Lung (tissue), 16 donors: ENCODE results near the gene NABP2. TPM values are rescaled to one million over a fixed set of nuclear protein-coding genes. Genes with fewer than 3 reads are reported as not detected.

Source experiments
- ATAC-seq: fragments of 200-7000 bp; cut with Tn5 transposase; one replicate; pipeline ENCODE4 v1.9.1; 2020; ENCODE audit warnings: moderate number of reproducible peaks; ENCODE audit not compliant: insufficient read depth, low FRiP score
- DNase-seq, 3 donors: peaks; one replicate each; pipeline ENCODE4 v3.0.0-alpha.2; 2013 to 2017
- H3K27ac ChIP-seq, 2 donors: one replicate each; pipeline ENCODE4 v1.5.1; 2013; ENCODE audit warnings: mild to moderate bottlenecking in 2 of 2, moderate library complexity in 2 of 2, control low read depth in 1 of 2, inconsistent platforms in 1 of 2, low read depth in 1 of 2, low read length in 1 of 2
- H3K27me3 ChIP-seq, 3 donors: one replicate each; pipeline ENCODE4 v1.5.1; 2013; ENCODE audit warnings: low read length in 2 of 3; ENCODE audit not compliant: control insufficient read depth in 3 of 3, insufficient read depth in 3 of 3
- H3K36me3 ChIP-seq, 4 donors: one replicate each; pipeline ENCODE4 v1.5.1; 2013; ENCODE audit warnings: low read length in 4 of 4, mild to moderate bottlenecking in 1 of 4, moderate library complexity in 1 of 4; ENCODE audit not compliant: control insufficient read depth in 4 of 4, insufficient read depth in 4 of 4
- H3K4me1 ChIP-seq, 5 donors: one replicate each; pipeline ENCODE4 v1.5.1; 2013; ENCODE audit warnings: low read length in 5 of 5, mild to moderate bottlenecking in 2 of 5, moderate library complexity in 1 of 5; ENCODE audit not compliant: control insufficient read depth in 5 of 5, insufficient read depth in 5 of 5
- H3K4me3 ChIP-seq: one replicate; pipeline ENCODE4 v1.5.1; 2013; ENCODE audit warnings: mild to moderate bottlenecking, control low read depth, moderate library complexity
- H3K9ac ChIP-seq, 2 donors: one replicate each; pipeline ENCODE4 v1.5.1; 2013; ENCODE audit warnings: low read length in 2 of 2, control low read depth in 1 of 2; ENCODE audit not compliant: insufficient read depth in 1 of 2
- H3K9me3 ChIP-seq, 4 donors: one replicate each; pipeline ENCODE4 v1.5.1; 2013; ENCODE audit warnings: low read length in 3 of 4, mild to moderate bottlenecking in 1 of 4, moderate library complexity in 1 of 4; ENCODE audit not compliant: control insufficient read depth in 4 of 4, insufficient read depth in 3 of 4
- CTCF ChIP-seq: IDR thresholded peaks from 2 replicates; pipeline ENCODE4 v1.5.1; 2012; ENCODE audit warnings: mild to moderate bottlenecking; ENCODE audit errors: control extremely low read depth, extremely low read depth
- WGBS, 2 donors: extraction: QIAGEN DNeasy Blood & Tissue Kit; methylation state at CpG; one replicate each; pipeline ENCODE4 v1.1.7; 2013; 5-methylcytosine and 5-hydroxymethylcytosine counted together
- long read RNA-seq, 5 donors: transcript quantifications; one replicate each; lab custom pipeline, GENCODE V29; 2026
- polyA plus RNA-seq, 2 donors: library from polyadenylated mRNA; stranded (reverse); fragments of 200-250 nt; gene quantifications; one replicate each; pipeline ENCODE4 v1.2.1, GENCODE V29; 2013
- total RNA-seq, 2 donors: library from RNA; depleted of rRNA in 1 of 2; stranded (reverse); fragments of >200 nt in 1 of 2; gene quantifications; one replicate each; pipeline ENCODE4 v1.2.1, GENCODE V29; 2014 to 2021
- donor health status: control.
- donor health status: control.
- donor health status: Bipolar disorder and iron deficiency.
- donor health status: healthy.
- donor health status: DM: yes; HTN: yes; CAD: no.

The NABP2 gene
- total RNA-seq (10 to 100 TPM; 11.3 to 31.4 TPM), polyA plus RNA-seq (10 to 100 TPM; 22.1 to 23.8 TPM)
- long read RNA-seq, donor 1, transcript NABP2-201 (7 exons, 1,417 nt), result major isoform, 5 of 8 reads
- long read RNA-seq, donor 1, partial matches to known transcripts, result 0 of 8 reads
- long read RNA-seq, donor 1, other reads (novel, unspliced or antisense), result 0 of 8 reads
- long read RNA-seq, donor 2, transcript NABP2-201 (7 exons, 1,417 nt), result major isoform, 7 of 8 reads
- long read RNA-seq, donor 2, partial matches to known transcripts, result 0 of 8 reads
- long read RNA-seq, donor 2, other reads (novel, unspliced or antisense), result 0 of 8 reads
- long read RNA-seq, donor 3, transcript NABP2-201 (7 exons, 1,417 nt), result major isoform, 5 of 8 reads
- long read RNA-seq, donor 3, partial matches to known transcripts, result 0 of 8 reads
- long read RNA-seq, donor 3, other reads (novel, unspliced or antisense), result 0 of 8 reads
- long read RNA-seq, donor 4, partial matches to known transcripts, result 11 of 17 reads
- long read RNA-seq, donor 4, other reads (novel, unspliced or antisense), result 0 of 17 reads
- long read RNA-seq, donor 5, transcript NABP2-201 (7 exons, 1,417 nt), result major isoform, 6 of 20 reads
- long read RNA-seq, donor 5, partial matches to known transcripts, result 8 of 20 reads
- long read RNA-seq, donor 5, other reads (novel, unspliced or antisense), result 0 of 20 reads

- H3K4me3 ChIP-seq, result peak within 1 kb of the TSS; percentile 66
- peaks cover 4 to 31% (median 13%) of the 10 kb centered on the region in 5 donors for H3K4me1 ChIP-seq
- peak; percentile 90 for ATAC-seq
- peak within 1 kb of the TSS; percentile 73 to 85 for H3K9ac ChIP-seq
- H3K27ac ChIP-seq, result peak within 1 kb of the TSS; percentile 57 to 85
- no peaks in the 10 kb centered on the region for H3K27me3 ChIP-seq
- peak; percentile 99 for DNase-seq
- peak; percentile 71 for TF ChIP-seq CTCF
- WGBS, 2 donors, result 0 to 1% methylated on average over 41 of the region's 41 CpGs
- H3K36me3 ChIP-seq, result peaks cover 0 to 3% (median 0%) of the 10 kb centered on the region in 4 donors
- no peaks in the 10 kb centered on the region for H3K9me3 ChIP-seq
Measured at GRCh38 chr12:56224102-56224701, at the start of gene NABP2. Gene NABP2, plus strand, starts transcription at chr12:56224342. Its CDS starts 515 bp downstream, at chr12:56224857.

- no peaks in the 10 kb centered on the region for H3K27me3 ChIP-seq
- no peak for TF ChIP-seq CTCF
- no peak for DNase-seq
Measured at GRCh38 chr12:56178347-56178746, 45.8 kb upstream of the NABP2 start.

GRCh38 chr12:56186957-56187356 is 37.2 kb upstream of the NABP2 start:
- Histone ChIP-seq H3K36me3 (peaks cover 10 to 26% (median 17%) of the 10 kb centered on the region in 4 donors), H3K27me3 (no peaks in the 10 kb centered on the region), H3K9me3 (no peaks in the 10 kb centered on the region), H3K27ac (no peak overlapping the region), H3K9ac (no peak overlapping the region), H3K4me3 (no peak overlapping the region), H3K4me1 (peaks cover 0 to 22% (median 5%) of the 10 kb centered on the region in 5 donors)
- no peak for ATAC-seq
- DNase-seq, result no peak
- no peak for TF ChIP-seq CTCF
- WGBS, 2 donors, result 18 to 34% methylated on average over 2 of the region's 2 CpGs

More at GRCh38 chr12:56178347-56178746, 45.8 kb upstream of the NABP2 start:
- Histone ChIP-seq H3K27ac (no peak overlapping the region), H3K9me3 (no peaks in the 10 kb centered on the region), H3K4me1 (no peaks in the 10 kb centered on the region), H3K36me3 (peaks cover 43 to 56% (median 47%) of the 10 kb centered on the region in 4 donors), H3K4me3 (no peak overlapping the region), H3K9ac (no peak overlapping the region)
- no peak for ATAC-seq
- 89 to 93% methylated on average over 3 of the region's 3 CpGs for WGBS, 2 donors
